HepG2 (cell line): ENCODE results near the gene TMEM209. TPM values are rescaled to one million over a fixed set of nuclear protein-coding genes. Genes with fewer than 3 reads are reported as not detected.

Experiments used
- ATAC-seq: fragments of 200-7000 bp; cut with Tn5 transposase; 3 replicates; pipeline ENCODE4 v1.9.1; 2020; ENCODE audit warnings: mild to moderate bottlenecking, moderate library complexity
- BruUV-seq: library from RNA; stranded (reverse); fragments of 400-500 nt; replicated peaks from 2 replicates; lab custom pipeline; 2021; lab: Mats Ljungman, UMichigan
- CTCF ChIA-PET: fragments of 300-600 bp; formaldehyde crosslinking; extraction: SDS; loops from one replicate; lab custom pipeline; 2021; ENCODE audit warnings: low total read pairs, inconsistent platforms, low intra/inter-chr PET ratio; lab: Yijun Ruan, JAX
- POLR2A ChIA-PET: fragments of 350-600 bp; sonication (Branson Sonifier 250); formaldehyde crosslinking; loops from one replicate; lab custom pipeline; 2020; ENCODE audit warnings: antibody characterized with exemption, inconsistent platforms; lab: Yijun Ruan, JAX
- DNase-seq: peaks from one replicate; pipeline ENCODE4 v3.0.0-alpha.2; 2015; ENCODE audit warnings: low spot score
- FAIRE-seq: peaks from 3 replicates; lab custom pipeline; 2011; peaks lifted over from hg19 to GRCh38; lab: Jason Lieb, UNC
- H2AFZ ChIP-seq: one replicate; pipeline ENCODE4 v1.6.1; 2011; ENCODE audit warnings: low read length, inconsistent platforms
- H3K27ac ChIP-seq: fragments of 300-600 bp; 3 replicates; pipeline ENCODE4 v1.8.0; 2011; ENCODE audit warnings: mixed run types, mild to moderate bottlenecking, mixed read lengths, low read length, inconsistent platforms; ENCODE audit not compliant: insufficient read depth; ENCODE audit errors: extremely low read length
- H3K27me3 ChIP-seq, 2 experiments: fragments of 200-600 bp in 1 of 2; 2 replicates in 1 of 2; 3 replicates in 1 of 2; pipeline versions ENCODE4 v1.6.0 to v1.8.0; 2011; ENCODE audit warnings: low read length in 2 of 2, mild to moderate bottlenecking in 2 of 2, moderate library complexity in 2 of 2, inconsistent platforms in 1 of 2; ENCODE audit not compliant: insufficient read depth in 2 of 2, control insufficient read depth in 1 of 2
- H3K36me3 ChIP-seq, 2 experiments: fragments of 200-600 bp in 1 of 2; replicated peaks in 1 of 2; 2 replicates in 1 of 2; 3 replicates in 1 of 2; pipeline versions ENCODE4 v1.5.1 to v1.8.0; 2011; ENCODE audit warnings: low read length in 2 of 2, inconsistent platforms in 1 of 2; ENCODE audit not compliant: insufficient read depth in 2 of 2, control insufficient read depth in 1 of 2
- H3K4me1 ChIP-seq: 2 replicates; pipeline ENCODE4 v1.5.1; 2012; ENCODE audit warnings: low read length, inconsistent platforms; ENCODE audit not compliant: insufficient read depth
- H3K4me2 ChIP-seq: 2 replicates; pipeline ENCODE4 v1.6.0; 2011; ENCODE audit warnings: low read depth, low read length, inconsistent platforms
- H3K4me3 ChIP-seq, 3 experiments: fragments of 200-600 bp in 1 of 3; sonication (generic), shearing (Covaris generic) in 1 of 3; replicated peaks in 1 of 3; 2 replicates each; pipeline ENCODE4 v1.5.1; 2011 to 2016; ENCODE audit warnings: low read length in 3 of 3, inconsistent platforms in 2 of 3, low read depth in 2 of 3, mild to moderate bottlenecking in 2 of 3, control low read depth in 1 of 3, mixed read lengths in 1 of 3; ENCODE audit not compliant: insufficient read depth in 1 of 3
- H3K79me2 ChIP-seq: one replicate; pipeline ENCODE4 v1.6.1; 2011; ENCODE audit warnings: low read length, inconsistent platforms; ENCODE audit not compliant: insufficient read depth
- H3K9ac ChIP-seq: 2 replicates; pipeline ENCODE4 v1.6.0; 2011; ENCODE audit warnings: mild to moderate bottlenecking, low read depth, low read length, inconsistent platforms; ENCODE audit not compliant: insufficient read depth
- H3K9me3 ChIP-seq: 2 replicates; pipeline ENCODE4 v1.5.1; 2012; ENCODE audit warnings: mild to moderate bottlenecking, low read length
- H4K20me1 ChIP-seq: 2 replicates; pipeline ENCODE4 v1.6.0; 2011; ENCODE audit warnings: inconsistent platforms, mild to moderate bottlenecking, low read length, moderate library complexity; ENCODE audit not compliant: insufficient read depth
- ARNTL ChIP-seq: sonication (generic); formaldehyde crosslinking; IDR thresholded peaks from 2 replicates; pipeline ENCODE4 v1.4.0; 2020; ENCODE audit warnings: mild to moderate bottlenecking, missing genetic modification reagents
- ATRX ChIP-seq: sonication (generic); formaldehyde crosslinking; IDR thresholded peaks from 2 replicates; pipeline ENCODE4 v1.4.0; 2020; ENCODE audit warnings: missing genetic modification reagents, borderline replicate concordance
- HNRNPUL1 ChIP-seq: fragments of 200-400 bp; formaldehyde crosslinking; IDR thresholded peaks from 2 replicates; pipeline ENCODE4 v1.6.1; 2017; ENCODE audit warnings: low read depth, mild to moderate bottlenecking, low read length, moderate library complexity
- MAF1 ChIP-seq: sonication (generic); formaldehyde crosslinking; IDR thresholded peaks from 2 replicates; pipeline ENCODE4 v1.5.0; 2020; ENCODE audit warnings: missing genetic modification reagents, borderline replicate concordance
- MATR3 ChIP-seq: sonication (generic); formaldehyde crosslinking; IDR thresholded peaks from 2 replicates; pipeline ENCODE4 v1.4.0; 2020; ENCODE audit warnings: missing genetic modification reagents
- SP1 ChIP-seq, 2 experiments: fragments of 450-650 bp in 1 of 2; sonication (generic) in 1 of 2; formaldehyde crosslinking in 1 of 2; IDR thresholded peaks; 2 replicates each; pipeline versions ENCODE4 v1.4.0 to v1.6.1; 2016 to 2020; ENCODE audit warnings: missing genetic modification reagents in 1 of 2
- ZNF772 ChIP-seq: sonication (generic); formaldehyde crosslinking; IDR thresholded peaks from 2 replicates; pipeline ENCODE4 v1.5.0; 2020; ENCODE audit warnings: mild to moderate bottlenecking, missing genetic modification reagents
- ZSCAN30 ChIP-seq: sonication (generic); formaldehyde crosslinking; IDR thresholded peaks from 2 replicates; pipeline ENCODE4 v1.5.0; 2020; ENCODE audit warnings: mild to moderate bottlenecking, missing genetic modification reagents
- WGBS: methylation state at CpG from one replicate; pipeline ENCODE4 v1.1.6; 2017; ENCODE audit warnings: low lambda C conversion rate; 5-methylcytosine and 5-hydroxymethylcytosine counted together
- in situ Hi-C: cut with HindIII; loops from 2 replicates; pipeline ENCODE4 v1.10.0; 2017; ENCODE audit warnings: low pct_unique_long_range_greater_than_20kb; ENCODE audit not compliant: extremely low pct_ligation_motif_present
- intact Hi-C: fragments of 100-400 bp; cut with micrococcal nuclease; formaldehyde crosslinking; loops from one replicate; pipeline ENCODE4 v1.10.0; 2022; ENCODE audit not compliant: unreplicated experiment
- polyA plus RNA-seq, 8 experiments: library from polyadenylated mRNA; depleted of rRNA in 3 of 8; stranded (reverse) in 7 of 8; unstranded in 1 of 8; fragments of >200 nt; fragmentation: Illumina TruSeq in 4 of 8; extraction: Trizol in 4 of 8; gene quantifications; 2 replicates each; pipeline versions ENCODE4 v1.2.1 to v1.2.3, GENCODE V29; 2011 to 2016; ENCODE audit warnings: low read depth in 4 of 8, missing spikeins in 1 of 8, mixed read lengths in 1 of 8; ENCODE audit not compliant: insufficient read depth in 1 of 8
- total RNA-seq, 5 experiments: library from RNA; depleted of rRNA; stranded (reverse); fragments of >200 nt; fragmentation: Illumina TruSeq; extraction: Trizol; gene quantifications; 2 replicates each; pipeline ENCODE4 v1.2.3, GENCODE V29; 2016; ENCODE audit warnings: low read depth in 1 of 5
- TF ChIP-seq, protein P1 (sequence below): sonication (generic); formaldehyde crosslinking; IDR thresholded peaks from 2 replicates; pipeline ENCODE4 v1.5.1; 2020; ENCODE audit warnings: missing genetic modification reagents, mild to moderate bottlenecking, borderline replicate concordance
- TF ChIP-seq, protein P2 (sequence below): IDR thresholded peaks from 2 replicates; pipeline ENCODE4 v1.6.1; 2016; ENCODE audit warnings: low read depth, borderline replicate concordance

TMEM209 gene
- total and polyA plus RNA-seq, 2 of the 13 experiments (the other 11 are each of a cell fraction or from before 2014, with no cell fraction given), result 14.5 to 15.6 TPM

- in situ Hi-C loops (no loop called here), intact Hi-C loops (no loop called here)
- BruUV-seq, result no TSS peak
- no peak overlapping the region for H2AFZ ChIP-seq
- ChIA-PET POLR2A (no interaction called here), CTCF (no interaction called here)
- FAIRE-seq, result no peak
- no peaks in the 10 kb centered on the region for H3K79me2 ChIP-seq
- H3K4me3 ChIP-seq, result no peak overlapping the region
- H3K9ac ChIP-seq, result no peak overlapping the region
- H3K27ac ChIP-seq, result no peak overlapping the region
- no peaks in the 10 kb centered on the region for H4K20me1 ChIP-seq
- peaks cover 31% of the 10 kb centered on the region for H3K4me1 ChIP-seq
- no peaks in the 10 kb centered on the region for H3K9me3 ChIP-seq
- 90% methylated on average over 31 of the region's 39 CpGs for WGBS
- no peak overlapping the region for H3K4me2 ChIP-seq
- no peak for DNase-seq
- H3K36me3 ChIP-seq, result peaks cover 0 to 6% of the 10 kb centered on the region in 2 experiments; a peak in 1 of 5 replicates
- H3K27me3 ChIP-seq, result no peaks in the 10 kb centered on the region
- TF ChIP-seq ATRX (CRISPR knock-in tag) (no peak), MATR3 (CRISPR knock-in tag) (no peak), SP1 (IDR thresholded peaks at IDR 0.05) (no peak), SP1 (CRISPR knock-in tag; IDR thresholded peaks at IDR 0.05) (no peak), ZNF772 (CRISPR knock-in tag) (no peak), ARNTL (CRISPR knock-in tag) (no peak), HNRNPUL1 (no peak), MAF1 (CRISPR knock-in tag) (no peak), ZSCAN30 (no peak)
- TF ChIP-seq, protein P1, sequence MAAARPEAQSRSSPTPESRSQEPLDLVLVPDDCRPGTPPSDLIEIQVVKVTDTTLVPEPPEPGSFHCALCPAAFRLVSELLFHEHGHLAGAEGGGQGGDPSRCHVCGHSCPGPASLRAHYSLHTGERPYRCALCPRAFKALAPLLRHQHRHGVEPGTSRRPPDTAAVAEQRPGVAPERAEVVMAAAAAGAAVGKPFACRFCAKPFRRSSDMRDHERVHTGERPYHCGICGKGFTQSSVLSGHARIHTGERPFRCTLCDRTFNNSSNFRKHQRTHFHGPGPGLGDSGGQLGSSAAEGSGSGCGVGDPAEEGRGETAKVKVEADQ (CRISPR knock-in tag), result no peak
- TF ChIP-seq, protein P2, sequence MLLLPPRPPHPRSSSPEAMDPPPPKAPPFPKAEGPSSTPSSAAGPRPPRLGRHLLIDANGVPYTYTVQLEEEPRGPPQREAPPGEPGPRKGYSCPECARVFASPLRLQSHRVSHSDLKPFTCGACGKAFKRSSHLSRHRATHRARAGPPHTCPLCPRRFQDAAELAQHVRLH (CRISPR knock-in tag), result no peak
- no peak for ATAC-seq
Measured at GRCh38 chr7:130141161-130141883, 63.9 kb downstream of the TMEM209 start.
